ENCODE results near the gene ABCB4.

ABCB4 gene

DNA sequence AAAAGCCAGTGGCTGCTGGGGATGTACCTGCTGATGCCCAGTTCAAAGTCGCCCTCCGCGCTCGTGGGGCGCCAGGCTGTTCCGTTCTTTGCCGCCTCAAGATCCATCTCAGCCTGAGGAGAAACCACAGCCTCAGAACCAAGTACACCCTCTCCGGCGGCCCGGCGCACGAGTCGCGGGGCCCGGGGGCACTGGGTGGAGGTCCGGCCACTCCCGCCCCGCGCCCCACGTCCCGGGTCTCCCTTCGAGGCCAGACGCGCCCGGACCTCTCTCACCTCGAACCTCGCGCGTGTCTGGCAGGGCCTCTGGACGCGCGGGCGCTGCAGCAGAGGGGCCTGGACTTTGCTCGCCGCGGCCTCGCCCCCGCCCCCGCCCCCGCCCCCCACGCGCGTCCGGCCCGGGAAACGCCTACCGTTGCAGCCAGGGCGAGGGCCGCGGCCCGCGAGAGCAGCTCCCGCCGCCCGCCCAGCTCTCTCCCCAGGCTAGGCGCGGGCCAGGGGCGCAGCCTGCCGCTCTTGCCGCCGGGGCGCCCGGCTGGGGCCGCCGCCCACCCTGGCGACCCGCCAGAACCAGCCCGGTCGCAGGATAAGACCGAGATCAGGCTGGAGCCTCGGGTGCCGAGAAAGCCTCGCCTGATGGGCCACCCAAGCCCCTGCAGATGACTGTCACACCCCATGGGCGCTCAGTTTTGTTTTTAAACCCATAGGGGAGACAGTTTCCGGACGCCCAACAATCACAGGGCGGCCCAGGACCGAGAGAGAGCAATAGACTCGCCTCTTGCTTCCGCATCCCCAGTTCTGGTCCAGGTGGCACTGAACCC, at the start of gene ABCB4:
Gene ABCB4 (minus strand): TSS at position 322 of the 820 bp plus-strand sequence. CDS start 215 bp downstream, at position 107.
- DNase-seq: peak; percentile 44

DNA sequence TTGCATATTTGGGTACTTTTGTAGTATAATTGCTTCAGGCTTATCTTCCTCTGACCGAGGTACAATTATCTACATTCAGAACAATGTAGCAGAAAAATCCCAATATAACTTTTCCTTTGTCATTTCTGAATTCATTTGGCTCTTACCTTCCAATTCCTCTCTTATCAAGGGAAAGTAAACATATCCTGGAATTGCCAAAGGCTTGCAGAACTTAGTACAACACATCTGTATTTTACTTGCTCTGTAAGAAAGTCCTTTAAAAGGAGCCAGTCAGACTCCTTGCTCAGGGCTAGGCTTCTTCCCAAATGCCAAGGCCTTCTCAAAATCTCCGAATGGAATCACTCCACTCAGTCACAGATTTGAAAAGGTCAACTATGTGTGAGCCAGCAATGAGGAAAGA, 43.3 kb upstream of the ABCB4 start:
- no peak for DNase-seq

DNA sequence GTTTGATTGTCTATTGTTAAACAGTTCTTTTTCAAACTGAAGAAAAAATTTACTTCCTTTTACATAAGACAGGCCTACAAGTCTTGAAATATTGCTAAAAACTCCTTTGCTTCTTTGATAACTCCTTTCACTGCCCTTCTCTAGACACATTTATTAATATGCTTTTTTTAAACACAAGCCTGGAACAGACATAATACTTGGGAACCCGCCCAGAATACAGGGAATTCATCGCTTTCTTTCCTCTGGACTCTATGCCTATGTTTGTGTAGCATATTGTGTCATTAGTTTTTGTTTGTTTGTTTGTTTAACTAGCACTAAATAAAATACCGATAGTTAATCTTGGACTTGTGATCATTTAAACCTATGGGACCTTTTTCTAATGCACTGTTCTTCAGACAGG, 42.4 kb upstream of the ABCB4 start:
- no peak for DNase-seq

DNA sequence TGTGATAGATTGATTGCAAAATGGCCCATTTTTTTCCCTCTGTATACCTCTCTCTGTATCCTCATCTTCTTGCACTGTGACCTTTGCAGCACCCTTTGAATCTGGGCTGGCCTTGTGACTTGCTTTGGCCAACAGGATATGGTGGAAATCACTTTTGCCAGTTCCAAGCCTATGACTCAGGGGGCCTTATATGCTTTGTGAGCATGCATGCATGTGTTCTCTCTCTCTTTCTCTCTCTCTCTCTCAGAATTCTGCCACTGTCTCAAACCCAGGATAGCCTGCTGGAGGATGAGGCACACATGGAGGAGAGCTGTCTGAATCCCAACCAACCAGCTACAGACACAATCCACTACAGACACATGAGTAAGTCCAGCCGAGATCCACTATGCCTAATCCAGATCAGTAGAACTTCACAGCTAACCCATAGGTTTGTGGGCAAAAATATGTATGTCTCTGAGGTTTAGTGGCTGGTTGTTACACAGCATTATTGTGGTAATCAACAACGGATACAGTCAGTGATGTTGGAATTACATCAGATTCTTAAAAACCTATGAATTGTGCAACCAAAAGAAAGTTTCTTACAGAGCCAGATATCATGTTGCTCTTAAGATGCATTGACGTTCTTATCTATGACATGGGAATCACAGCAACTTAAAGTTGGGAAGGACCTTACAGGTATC, 41.8 kb upstream of the ABCB4 start:
- DNase-seq: peak; percentile 51

DNA sequence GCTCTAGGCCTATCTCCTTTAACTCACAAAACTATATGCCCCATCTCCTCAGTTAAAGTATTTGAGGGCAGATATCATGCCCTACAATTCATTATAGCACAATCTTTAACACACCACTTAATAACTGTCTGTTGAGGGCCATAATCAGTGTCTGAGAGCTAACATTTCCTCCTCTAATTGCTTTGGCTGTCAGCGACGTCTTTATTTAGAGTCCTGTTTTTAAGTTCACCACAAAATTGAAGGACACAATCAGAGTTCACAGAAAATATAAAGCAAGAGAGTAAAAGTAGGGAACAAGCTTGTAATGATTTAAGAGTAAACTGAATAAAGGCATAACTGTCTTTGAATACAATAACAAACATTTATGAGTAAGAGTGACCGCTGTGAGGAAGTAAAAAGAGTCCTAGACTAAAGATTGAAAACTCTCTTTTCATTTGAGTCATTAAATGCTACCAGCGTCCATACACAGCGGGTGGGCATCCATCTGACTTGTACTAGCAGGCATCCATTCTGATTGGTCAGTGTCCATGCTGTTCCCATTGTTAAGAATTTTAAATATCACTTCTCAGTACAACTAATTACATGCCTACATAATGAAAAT, 38.4 kb upstream of the ABCB4 start:
- no peak for DNase-seq

DNA sequence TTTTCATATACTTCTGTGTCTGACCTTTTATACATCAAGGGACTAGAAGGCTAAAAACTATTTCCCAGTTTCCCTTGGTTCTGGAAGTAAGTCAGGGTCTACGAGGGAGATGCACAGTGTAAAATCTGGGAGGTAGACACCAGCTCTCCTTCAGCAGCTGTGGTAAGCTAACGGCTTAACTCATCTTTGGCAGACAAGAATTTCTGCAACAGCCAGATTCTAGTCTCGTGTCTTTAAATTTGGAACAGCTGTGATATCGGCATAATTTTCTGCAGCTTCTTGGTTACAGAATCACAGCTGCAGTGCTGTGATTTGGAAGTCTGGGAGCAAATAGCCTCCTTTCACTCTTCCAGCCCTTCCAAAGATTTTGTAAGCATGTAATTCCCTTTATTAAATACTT, 37.4 kb upstream of the ABCB4 start:
- DNase-seq: no peak

DNA sequence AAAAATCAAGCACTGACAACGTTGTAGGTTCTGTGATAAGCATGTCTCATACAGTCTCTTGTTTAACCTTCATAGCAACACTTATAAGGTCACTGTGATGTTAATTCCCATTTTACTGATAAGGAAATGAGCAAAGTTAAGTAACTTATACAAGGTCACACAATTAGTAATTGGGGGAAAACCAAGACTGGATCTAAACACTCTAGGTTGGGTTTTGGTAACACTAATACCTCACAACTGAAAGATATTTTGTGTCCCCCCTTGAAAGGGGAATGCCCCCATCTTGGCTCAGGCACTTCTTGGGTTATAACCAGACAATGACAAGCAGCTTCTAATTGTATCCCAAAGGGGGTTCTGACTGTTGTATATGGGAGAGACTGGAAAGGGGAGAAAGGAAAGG, 36.0 kb upstream of the ABCB4 start:
- no peak for DNase-seq

DNA sequence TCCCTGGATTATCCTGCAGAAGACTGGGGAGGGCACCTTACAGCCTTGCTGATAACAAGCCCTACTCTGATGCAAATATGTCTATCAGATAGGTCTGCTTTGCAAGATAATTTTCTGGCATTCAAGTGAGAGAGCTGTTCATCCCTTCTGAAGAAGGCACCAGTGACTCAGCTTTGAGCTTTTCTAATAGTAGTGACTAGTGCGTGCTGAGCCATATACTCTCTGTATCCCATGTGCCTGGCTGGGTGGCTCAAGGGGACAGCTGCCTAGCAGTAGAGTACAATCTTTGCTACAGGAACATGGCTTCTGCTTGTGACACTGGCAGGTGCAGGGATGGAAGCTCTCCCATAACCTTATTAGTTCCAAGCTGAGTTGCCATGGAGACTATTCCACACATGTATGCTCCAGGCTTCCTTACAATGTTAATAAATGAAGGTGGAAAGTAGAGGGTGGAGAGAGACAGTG, 35.0 kb upstream of the ABCB4 start:
- DNase-seq: peak; percentile 57

DNA sequence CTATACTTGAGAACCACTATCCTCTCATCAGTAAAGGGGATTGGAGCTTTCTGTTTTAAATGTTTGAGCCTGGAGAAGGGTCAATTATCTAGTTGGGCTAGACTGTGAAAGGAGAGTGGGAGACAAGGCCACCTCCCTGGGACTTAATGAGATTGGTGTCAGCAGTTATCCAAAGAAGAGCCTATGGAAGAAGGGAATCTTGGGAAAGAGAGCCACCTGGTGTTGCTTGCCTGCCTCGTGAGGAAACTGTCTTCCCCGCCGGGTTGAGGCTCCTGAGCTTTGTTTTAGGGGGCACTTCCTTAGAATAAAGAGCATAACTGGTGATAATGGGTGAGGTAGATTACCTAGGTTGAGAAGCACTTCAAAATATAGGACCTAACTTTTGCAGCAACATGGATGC, 32.0 kb upstream of the ABCB4 start:
- no peak for DNase-seq

DNA sequence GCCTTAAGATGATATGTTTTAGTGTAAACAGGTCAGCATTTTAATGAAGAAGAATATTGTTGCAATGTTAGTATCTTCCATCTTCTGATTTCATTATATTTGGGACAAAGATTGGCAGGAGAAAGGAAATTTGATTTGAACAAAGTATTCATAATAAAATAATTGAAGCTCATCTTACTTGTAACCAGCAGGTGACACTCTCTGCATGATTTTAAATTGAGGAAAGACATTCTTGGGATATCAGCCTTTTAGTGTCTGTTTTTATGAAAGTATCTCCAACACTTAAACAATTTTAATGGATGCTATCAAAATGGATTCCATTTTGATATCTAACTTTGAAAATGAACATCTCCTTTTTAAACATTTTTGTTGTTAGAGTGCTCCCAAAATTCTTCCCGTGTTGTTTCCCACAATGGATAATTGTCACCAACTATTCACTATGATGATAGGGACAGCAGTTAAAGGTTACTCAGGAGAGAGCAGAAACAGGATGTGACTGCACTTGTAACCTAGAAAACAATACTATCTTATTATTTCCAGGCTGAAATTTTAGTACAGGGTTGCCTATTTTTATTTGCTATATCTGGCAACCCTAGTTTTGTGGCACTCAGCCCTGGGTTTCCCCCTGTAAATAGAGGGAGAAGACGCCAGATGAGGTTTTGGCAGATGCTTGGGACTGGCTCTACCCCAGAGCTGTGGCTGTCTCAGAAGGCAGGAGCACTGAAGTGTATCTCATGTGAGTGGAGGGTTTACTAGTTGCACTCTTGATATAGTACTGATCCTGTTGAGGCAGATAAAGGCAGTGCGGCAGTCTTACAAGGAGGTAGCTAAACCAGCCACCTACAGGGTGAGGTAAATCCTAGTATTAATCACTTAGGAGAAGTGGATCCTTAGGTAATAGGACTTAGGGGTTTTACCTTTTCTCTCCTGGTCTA, 31.0 kb upstream of the ABCB4 start:
- peak; percentile 57 for DNase-seq

DNA sequence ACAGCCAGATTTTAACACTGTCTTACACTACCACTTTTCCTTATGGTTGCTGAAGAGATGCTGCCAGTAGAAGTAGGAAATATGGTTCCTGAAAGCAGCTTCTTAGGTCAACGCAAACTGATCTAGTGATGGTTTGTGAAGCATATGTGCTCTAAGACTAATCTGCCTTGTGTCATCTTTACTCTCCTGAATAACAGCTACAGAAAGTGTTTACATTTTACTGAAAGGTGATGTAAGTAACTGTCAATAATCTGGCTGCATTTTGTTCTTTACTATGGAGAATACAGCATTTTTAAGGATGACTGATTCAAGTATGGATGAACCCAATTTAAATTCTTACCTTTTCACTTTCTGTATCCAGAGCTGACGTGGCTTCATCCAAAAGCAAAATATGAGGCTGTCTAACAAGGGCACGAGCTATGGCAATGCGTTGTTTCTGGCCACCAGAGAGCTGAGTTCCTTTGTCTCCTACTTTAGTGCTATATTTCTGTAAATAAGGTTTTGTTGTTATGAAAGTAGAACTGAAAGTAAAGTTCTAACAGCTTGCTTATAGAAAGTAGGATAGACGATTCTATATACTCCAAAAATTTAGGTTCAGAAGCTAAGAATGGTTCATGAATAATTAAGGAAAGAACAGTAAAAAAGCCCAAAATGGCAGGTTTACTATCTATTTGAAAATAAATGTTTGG, 30.2 kb upstream of the ABCB4 start:
- DNase-seq: no peak

DNA sequence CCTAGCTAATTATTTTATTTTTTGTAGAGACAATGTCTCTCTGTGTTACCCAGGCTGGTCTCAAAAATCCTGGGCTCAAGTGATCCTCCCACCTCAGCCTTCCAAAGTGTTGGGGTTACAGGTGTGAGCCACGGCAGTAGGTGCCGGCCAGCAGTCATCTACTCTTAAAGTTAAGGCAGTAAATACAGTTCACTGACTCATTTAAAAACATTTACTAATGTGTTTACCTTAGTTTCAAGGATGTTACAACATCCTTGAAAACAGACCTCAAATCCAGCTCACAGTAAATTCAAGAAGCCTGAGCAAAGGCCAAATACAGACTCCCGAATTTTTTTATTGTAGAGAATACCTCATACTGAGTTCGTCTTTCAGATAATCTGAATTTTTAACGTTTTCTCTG, 29.6 kb upstream of the ABCB4 start:
- no peak for DNase-seq

DNA sequence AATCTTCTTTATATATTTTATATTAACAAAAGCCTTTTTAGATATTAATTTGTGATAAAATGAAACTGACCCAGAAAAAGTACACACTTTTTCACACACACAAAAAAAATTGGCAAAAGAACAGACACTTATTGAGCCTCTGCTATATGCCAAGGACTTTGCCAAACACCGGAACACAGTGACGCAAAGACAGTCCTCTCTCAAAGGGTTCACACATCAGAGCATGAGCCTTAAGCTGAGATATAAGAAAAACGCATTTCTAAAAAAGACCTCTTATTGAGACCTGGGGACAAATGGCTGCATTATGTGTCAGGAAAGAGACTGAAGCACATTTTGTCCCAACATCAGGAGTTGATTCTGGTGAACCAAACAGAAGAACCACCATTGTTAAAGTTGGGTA, 24.0 kb upstream of the ABCB4 start:
- DNase-seq: no peak

DNA sequence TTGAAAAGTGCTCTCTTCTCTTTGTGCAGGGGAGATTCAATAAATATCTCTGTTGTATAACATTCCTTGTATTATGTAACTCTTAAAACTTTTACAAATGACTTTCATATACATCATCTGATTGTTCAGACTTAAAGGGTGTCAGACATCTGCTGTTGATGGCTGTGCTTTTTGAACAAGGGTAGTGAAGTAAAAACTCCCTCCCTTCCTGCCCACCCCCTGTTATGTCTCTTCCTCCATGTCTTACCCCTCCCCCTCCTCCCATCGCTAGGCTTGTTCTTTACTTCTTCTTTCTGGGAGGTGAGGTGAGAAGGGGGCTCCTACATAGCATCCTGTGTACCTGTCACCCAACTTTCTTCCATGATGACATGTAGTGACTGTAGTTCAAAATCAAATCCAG, 23.4 kb upstream of the ABCB4 start:
- no peak for DNase-seq

DNA sequence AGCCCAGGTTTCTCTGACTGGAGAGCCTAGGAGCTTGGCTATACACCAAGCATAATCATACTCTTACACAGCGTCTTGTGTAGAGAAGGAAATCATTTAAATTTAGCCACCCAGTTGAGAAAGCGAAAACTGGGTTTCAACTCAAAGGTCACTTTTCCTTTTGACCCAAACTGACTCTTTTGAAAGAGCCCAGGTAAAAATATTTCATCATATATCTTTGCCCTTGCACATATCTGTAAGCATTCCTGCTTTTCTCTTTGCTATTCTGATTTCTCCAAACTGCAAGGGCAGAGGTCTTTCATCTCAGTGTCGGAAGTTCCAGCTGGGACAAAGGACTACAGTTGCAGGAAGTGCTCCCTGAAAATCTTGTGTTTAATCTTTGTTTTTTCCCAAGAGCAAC, 22.0 kb upstream of the ABCB4 start:
- DNase-seq: no peak

DNA sequence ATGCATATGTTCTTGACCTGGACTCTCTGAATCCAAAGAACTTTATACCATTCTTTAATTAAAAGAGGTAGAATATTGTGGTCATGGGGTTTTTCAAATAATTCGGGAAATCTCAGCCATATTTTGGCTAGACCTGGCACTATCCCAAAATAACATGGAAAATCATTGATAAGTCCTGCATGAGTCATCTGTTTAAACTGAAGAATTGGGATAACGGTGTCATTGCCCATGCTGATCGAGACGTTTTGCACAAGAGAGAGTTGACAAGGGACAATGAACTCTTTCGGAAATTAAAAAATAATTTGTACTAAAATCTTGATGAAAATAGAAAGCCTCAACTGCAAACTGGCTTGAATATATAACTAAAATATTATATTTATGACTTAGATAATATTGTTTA, 19.9 kb upstream of the ABCB4 start:
- DNase-seq: no peak

DNA sequence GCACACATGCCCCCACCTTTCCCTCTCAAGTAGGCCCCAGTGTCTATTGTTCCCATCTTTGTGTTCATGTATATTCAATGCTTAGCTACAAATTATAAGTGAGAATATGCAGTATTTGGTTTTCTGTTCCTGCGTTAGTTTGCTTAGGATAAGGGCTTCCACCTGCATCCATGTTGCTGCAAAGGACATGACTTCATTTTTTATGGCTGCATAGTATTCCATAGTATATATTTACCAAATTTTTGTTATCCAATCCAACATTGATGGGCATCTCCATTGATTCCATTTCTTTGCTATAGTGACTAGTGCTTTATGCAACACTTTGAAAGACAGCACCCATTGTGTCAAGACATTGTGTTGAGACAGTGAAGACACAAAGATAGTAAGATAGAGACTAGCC, 19.0 kb upstream of the ABCB4 start:
- no peak for DNase-seq

DNA sequence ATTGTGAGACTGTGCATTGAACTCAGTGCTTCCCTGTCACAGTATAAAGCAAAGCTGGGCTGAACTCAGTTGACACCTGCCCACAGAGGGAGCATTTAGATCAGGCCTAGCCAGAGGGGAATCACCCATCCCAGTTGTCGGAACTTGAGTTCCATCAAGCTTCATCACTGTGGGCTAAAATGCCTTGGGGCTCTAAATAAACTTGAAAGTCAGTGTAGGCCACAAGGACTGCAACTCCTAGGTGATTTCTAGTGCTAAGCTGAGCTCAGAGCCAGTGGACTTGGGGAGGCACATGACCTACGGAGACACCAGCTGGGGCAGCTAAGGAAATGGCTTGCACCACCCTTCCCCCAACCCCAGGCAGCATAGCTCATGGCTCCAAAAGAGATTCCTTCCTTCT, 7.7 kb upstream of the ABCB4 start:
- DNase-seq: no peak

DNA sequence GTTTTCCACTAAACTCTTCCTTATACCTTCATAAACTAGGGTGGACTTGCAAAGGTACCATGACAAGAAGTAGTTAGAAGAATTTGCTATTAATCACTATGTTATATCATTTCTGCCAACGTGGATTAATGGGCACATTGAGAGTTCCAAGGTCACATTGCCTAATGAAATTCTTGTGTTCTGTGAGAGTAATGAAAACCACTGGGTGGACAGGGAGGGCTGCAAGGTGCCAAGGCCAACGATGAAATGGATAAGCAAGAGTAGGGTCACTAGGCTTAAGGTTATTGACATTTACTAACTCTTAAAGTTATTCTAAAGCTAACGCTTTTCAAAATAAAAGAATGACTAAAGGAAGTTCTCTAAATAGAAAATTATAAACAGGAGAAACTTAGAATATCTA, 6.6 kb upstream of the ABCB4 start:
- DNase-seq: no peak

DNA sequence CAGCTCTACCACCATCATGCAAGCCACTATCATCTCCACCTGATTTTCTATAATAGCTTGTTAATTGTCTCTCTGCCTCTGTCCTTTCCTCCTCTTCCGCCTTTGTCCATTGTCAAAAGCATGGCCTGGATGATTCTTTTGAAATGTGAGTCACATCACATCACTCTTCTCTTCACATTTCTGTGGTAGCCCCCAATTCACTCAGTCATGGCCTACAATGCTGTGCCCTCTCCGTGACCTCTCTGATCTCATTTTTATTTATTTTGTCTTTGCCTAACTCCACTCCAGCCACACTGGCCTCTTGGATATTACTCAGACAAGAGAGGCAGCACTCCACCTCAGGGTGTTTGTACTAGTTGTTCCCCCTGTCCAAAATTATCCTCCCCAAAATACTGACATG, 4.9 kb upstream of the ABCB4 start:
- DNase-seq: no peak

DNA sequence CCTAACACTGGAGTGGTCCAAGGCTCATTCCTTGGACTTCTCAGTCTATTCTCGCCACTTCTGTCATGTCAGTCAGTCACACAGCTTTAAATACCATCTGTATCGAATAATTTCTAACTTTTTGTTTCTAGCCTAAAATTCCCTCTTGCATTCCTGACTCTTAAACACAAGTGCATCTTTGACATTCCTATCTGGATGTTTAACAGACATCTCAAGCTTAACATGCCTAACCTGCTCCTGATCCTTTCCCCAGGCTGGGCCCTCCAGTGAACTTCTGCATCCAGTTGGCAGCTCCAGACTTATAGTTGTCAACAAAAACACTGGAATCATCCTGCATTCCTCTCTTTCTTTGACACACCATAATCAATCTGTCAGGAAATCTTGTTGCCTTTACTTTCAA, 4.5 kb upstream of the ABCB4 start:
- DNase-seq: no peak

DNA sequence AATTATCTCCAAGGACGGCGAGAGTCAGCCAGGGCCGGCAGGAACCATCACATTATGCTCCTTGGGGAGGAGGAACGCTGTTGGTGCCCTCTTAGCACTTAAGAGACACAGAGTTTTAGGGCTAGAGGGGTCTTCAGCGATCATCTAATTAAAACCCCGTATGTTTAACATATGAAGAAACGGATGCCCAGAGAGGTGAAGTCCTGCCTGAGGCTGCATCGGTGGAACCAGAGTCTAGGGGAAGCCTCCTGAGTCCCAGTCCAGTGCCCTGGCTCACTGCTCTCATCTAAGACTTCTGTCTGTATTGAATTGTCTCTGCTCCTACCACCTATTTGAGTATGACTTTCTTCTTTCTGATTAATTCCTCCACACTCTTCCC, 688 bp upstream of the ABCB4 start:
- DNase-seq: no peak

Data from hematopoietic multipotent progenitor cell treated with erythropoietin and hydrocortisone succinate and interleukin-3 and kit ligand, for 4 days (in vitro differentiated cells).